OCI-LY1 (cell line): ENCODE data around the gene FAHD1.
"Not testable (repeated sequence)": the region's sequence is repeated elsewhere in the genome, so short reads cannot be mapped to it uniquely, and the experiment has no call there.

Experiments
- H2AFZ ChIP-seq: fragments of 200-600 bp; sonication (generic), shearing (Covaris generic); 2 replicates; pipeline ENCODE4 v1.6.0; 2014; ENCODE audit warnings: antibody characterized with exemption, mild to moderate bottlenecking, low read length
- H3F3A ChIP-seq: fragments of 200-600 bp; sonication (generic), shearing (Covaris generic); 2 replicates; pipeline ENCODE4 v1.6.0; 2014; ENCODE audit warnings: mild to moderate bottlenecking, antibody characterized with exemption, low read length, moderate library complexity; ENCODE audit not compliant: insufficient read depth
- H3K27ac ChIP-seq: fragments of 200-600 bp; sonication (generic); 2 replicates; pipeline ENCODE4 v1.5.1; 2014; ENCODE audit warnings: low read length, mixed run types, mild to moderate bottlenecking, low read depth; ENCODE audit not compliant: poor library complexity, severe bottlenecking
- H3K27me3 ChIP-seq: fragments of 200-600 bp; sonication (generic); 2 replicates; pipeline ENCODE4 v1.6.0; 2014; ENCODE audit warnings: antibody characterized with exemption, mild to moderate bottlenecking, low read length, moderate library complexity; ENCODE audit not compliant: insufficient read depth
- H3K36me3 ChIP-seq: fragments of 200-600 bp; sonication (generic); 2 replicates; pipeline ENCODE4 v1.6.1; 2014; ENCODE audit warnings: mild to moderate bottlenecking, antibody characterized with exemption, low read length, moderate library complexity, mixed read lengths; ENCODE audit not compliant: insufficient read depth
- H3K4me1 ChIP-seq: fragments of 200-600 bp; sonication (generic); 2 replicates; pipeline ENCODE4 v1.5.1; 2014; ENCODE audit warnings: mild to moderate bottlenecking, low read length, moderate library complexity; ENCODE audit not compliant: insufficient read depth, severe bottlenecking
- H3K4me2 ChIP-seq: fragments of 200-600 bp; sonication (generic), shearing (Covaris generic); 2 replicates; pipeline ENCODE4 v1.6.1; 2014; ENCODE audit warnings: low read length
- H3K4me3 ChIP-seq: fragments of 200-600 bp; sonication (generic); 2 replicates; pipeline ENCODE4 v1.5.1; 2014; ENCODE audit warnings: low read length, low read depth, mild to moderate bottlenecking, mixed read lengths; ENCODE audit not compliant: poor library complexity, severe bottlenecking
- H3K79me2 ChIP-seq: fragments of 200-600 bp; shearing (Covaris generic); 2 replicates; pipeline ENCODE4 v1.6.1; 2016; ENCODE audit warnings: mixed run types, low read length, mixed read lengths; ENCODE audit not compliant: insufficient read depth
- H3K9ac ChIP-seq: fragments of 200-600 bp; sonication (generic), shearing (Covaris generic); 2 replicates; pipeline ENCODE4 v1.6.1; 2014; ENCODE audit warnings: mild to moderate bottlenecking, low read length, mixed read lengths
- H3K9me2 ChIP-seq: fragments of 200-600 bp; sonication (generic), shearing (Covaris generic); 2 replicates; pipeline ENCODE4 v1.6.1; 2014; ENCODE audit warnings: low read depth, mild to moderate bottlenecking, low read length, mixed read lengths
- H3K9me3 ChIP-seq: fragments of 200-600 bp; shearing (Covaris generic); 2 replicates; pipeline ENCODE4 v1.6.1; 2014; ENCODE audit warnings: low read length, mixed read lengths
- H4K20me1 ChIP-seq: fragments of 200-600 bp; sonication (generic), shearing (Covaris generic); 2 replicates; pipeline ENCODE4 v1.6.0; 2016; ENCODE audit warnings: mild to moderate bottlenecking, low read length; ENCODE audit not compliant: insufficient read depth
- CTCF ChIP-seq: fragments of 200-600 bp; sonication (generic), shearing (Covaris generic); IDR thresholded peaks from 2 replicates; pipeline ENCODE4 v1.5.1; 2017; ENCODE audit warnings: mild to moderate bottlenecking, antibody characterized with exemption, low read length, moderate library complexity, mixed read lengths
- EZH2 ChIP-seq: fragments of 200-600 bp; sonication (generic), shearing (Covaris generic); IDR thresholded peaks from 2 replicates; pipeline ENCODE4 v1.8.0; 2017; ENCODE audit warnings: borderline replicate concordance, mixed run types, mild to moderate bottlenecking, antibody characterized with exemption, low read length, moderate library complexity, mixed read lengths

FAHD1 gene

GRCh38 chr16:1874854-1875253, 47.8 kb downstream of the FAHD1 start:
- H3K9me3 ChIP-seq: no peaks in the 10 kb centered on the region
- H3K9me2 ChIP-seq: no peaks in the 10 kb centered on the region
- no peak overlapping the region for H3K4me2 ChIP-seq
- no peaks in the 10 kb centered on the region for H3K79me2 ChIP-seq
- no peaks in the 10 kb centered on the region for H4K20me1 ChIP-seq
- H3K36me3 ChIP-seq: no peaks in the 10 kb centered on the region
- no peak overlapping the region for H3K4me3 ChIP-seq
- H3F3A ChIP-seq: peaks cover 3% of the 10 kb centered on the region; the same call in 1 of the 2 replicates
- H3K27ac ChIP-seq: peak overlapping the region; percentile 66
- H3K9ac ChIP-seq: no peak overlapping the region
- no peak overlapping the region for H2AFZ ChIP-seq
- TF ChIP-seq EZH2 (no peak), CTCF (no peak)
- H3K4me1 ChIP-seq: peaks cover 16% of the 10 kb centered on the region
- no peaks in the 10 kb centered on the region for H3K27me3 ChIP-seq

- H3K4me2 ChIP-seq, H3K9ac ChIP-seq, H2AFZ ChIP-seq: not testable (repeated sequence)
These were observed 49.1 kb downstream of the FAHD1 start for GRCh38 chr16:1876066-1876465.

GRCh38 chr16:1876468-1876867, 49.5 kb downstream of the FAHD1 start:
- H3K27ac ChIP-seq: no peak overlapping the region
- H4K20me1 ChIP-seq: no peaks in the 10 kb centered on the region
- peaks cover 16% of the 10 kb centered on the region for H3K4me1 ChIP-seq
- H2AFZ ChIP-seq: no peak overlapping the region
- no peak overlapping the region for H3K4me2 ChIP-seq
- no peaks in the 10 kb centered on the region for H3K27me3 ChIP-seq
- no peaks in the 10 kb centered on the region for H3K9me2 ChIP-seq
- H3K4me3 ChIP-seq: no peak overlapping the region
- H3K79me2 ChIP-seq: no peaks in the 10 kb centered on the region
- no peak for TF ChIP-seq EZH2
- no peak for TF ChIP-seq CTCF
- no peaks in the 10 kb centered on the region for H3K9me3 ChIP-seq
- no peak overlapping the region for H3K9ac ChIP-seq
- H3F3A ChIP-seq: peaks cover 3% of the 10 kb centered on the region; the same call in 1 of the 2 replicates
- H3K36me3 ChIP-seq: no peaks in the 10 kb centered on the region

More at GRCh38 chr16:1876066-1876465, 49.1 kb downstream of the FAHD1 start:
- H3K4me1 ChIP-seq: peaks cover 16% of the 10 kb centered on the region
- not testable (repeated sequence) for H3K27me3 ChIP-seq, H3K27ac ChIP-seq, H3F3A ChIP-seq, H3K36me3 ChIP-seq, H4K20me1 ChIP-seq, H3K79me2 ChIP-seq, H3K9me2 ChIP-seq, H3K4me3 ChIP-seq, H3K9me3 ChIP-seq

- Histone ChIP-seq H3F3A (peaks cover 3% of the 10 kb centered on the region; the same call in 1 of the 2 replicates), H3K27ac (no peak overlapping the region), H3K9ac (no peak overlapping the region), H3K9me3 (no peaks in the 10 kb centered on the region), H3K27me3 (no peaks in the 10 kb centered on the region), H3K4me3 (no peak overlapping the region), H4K20me1 (no peaks in the 10 kb centered on the region), H3K9me2 (no peaks in the 10 kb centered on the region), H3K4me1 (peaks cover 16% of the 10 kb centered on the region), H3K4me2 (no peak overlapping the region), H3K36me3 (no peaks in the 10 kb centered on the region), H2AFZ (no peak overlapping the region), H3K79me2 (no peaks in the 10 kb centered on the region)
- TF ChIP-seq CTCF (no peak), EZH2 (no peak)
These were observed 50.1 kb downstream of the FAHD1 start for GRCh38 chr16:1877089-1877488.
